T-helper 9 cell (primary cell): Measurements from ENCODE around the gene NMB.
"Not testable (repeated sequence)": the region's sequence is repeated elsewhere in the genome, so short reads cannot be mapped to it uniquely, and the experiment has no call there.

Experiments
- DNase-seq: peaks from one replicate; pipeline ENCODE4 v3.0.0-alpha.2; 2020
- total RNA-seq, 2 donors: gene quantifications; one replicate each; lab custom pipeline; 2026; lab: John Stamatoyannopoulos, UW

The NMB gene
- 3.1 to 5.9 reads per million in 2 donors for total RNA-seq

GRCh38 chr15:84658080-84658787, at the start of gene NMB:
Gene NMB, minus strand, starts transcription at chr15:84658199. Its CDS starts 47 bp downstream, at chr15:84658152.
- peak; percentile 81 for DNase-seq

DNA sequence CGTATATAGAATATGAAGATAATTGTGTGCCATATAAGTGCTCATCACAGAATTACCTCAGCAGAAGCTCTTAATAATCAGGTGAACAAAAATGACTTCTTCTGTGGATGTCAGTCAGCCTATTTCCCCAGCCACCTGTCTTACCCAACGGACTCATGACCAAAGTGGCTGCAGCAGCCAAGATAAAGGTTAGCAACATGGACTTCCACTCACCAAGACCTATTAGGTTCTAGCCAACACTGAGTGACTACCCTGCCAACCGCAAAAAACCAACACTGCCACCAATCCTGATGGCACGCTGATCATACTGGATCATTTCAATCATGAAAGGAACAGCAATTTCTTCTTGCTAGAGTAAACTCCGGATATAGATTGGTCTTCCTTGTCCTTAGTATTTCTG, 45.8 kb upstream of the NMB start:
- no peak for DNase-seq

DNA sequence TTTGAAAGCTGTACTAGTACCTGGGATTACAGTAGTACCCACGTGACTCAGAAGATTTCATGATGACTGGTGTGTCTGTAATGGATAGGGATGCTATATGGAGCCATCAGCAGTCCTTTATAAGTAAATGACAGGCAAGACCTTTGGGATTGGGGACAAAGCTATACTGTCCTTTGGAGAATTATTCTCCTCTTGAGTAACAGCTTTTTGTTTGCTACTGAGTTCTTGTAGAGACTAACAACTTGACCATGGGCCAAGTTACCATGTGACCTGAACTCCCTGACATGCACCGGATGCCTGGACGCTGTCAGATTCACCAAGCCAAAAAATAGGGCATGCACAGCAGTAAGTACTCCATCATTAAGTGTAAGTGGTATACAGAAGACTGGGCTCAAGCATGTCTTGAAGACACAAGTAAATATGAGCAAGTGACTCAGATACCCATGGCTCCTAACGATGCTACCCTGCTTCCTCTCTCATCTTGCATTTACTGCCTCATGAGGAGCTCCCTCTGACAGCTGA, 45.0 kb upstream of the NMB start:
- DNase-seq, result no peak

DNA sequence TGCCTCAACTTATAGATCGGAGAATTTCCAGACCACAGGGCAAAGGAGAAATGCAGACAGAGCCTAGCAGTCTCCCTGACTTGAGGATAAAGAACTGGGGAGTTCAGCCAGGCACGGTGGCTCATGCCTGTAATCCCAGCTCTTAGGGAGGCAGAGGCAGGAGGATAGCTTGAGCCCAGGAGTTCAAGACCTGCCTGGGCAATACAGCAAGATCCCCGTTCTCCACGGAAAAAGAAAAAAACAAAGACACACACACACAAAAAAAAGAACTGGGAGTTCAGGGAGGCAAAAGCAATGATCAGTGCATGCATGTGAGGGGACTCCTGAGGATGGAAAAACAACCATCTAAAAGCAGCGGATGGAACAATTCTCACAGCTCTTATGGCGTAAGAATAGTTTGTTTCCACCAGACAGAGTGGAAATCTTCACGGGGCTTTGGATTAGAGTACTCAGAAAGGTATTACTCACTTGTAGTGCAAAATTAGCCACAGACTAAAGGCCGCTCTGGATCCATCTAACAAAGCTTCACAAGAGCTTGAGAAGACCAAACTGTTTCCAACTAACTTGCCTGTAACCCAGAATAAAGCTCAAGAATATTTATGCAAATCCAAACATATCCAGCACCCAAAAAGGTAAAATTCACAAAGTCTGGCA, 41.7 kb upstream of the NMB start:
- DNase-seq, result no peak

DNA sequence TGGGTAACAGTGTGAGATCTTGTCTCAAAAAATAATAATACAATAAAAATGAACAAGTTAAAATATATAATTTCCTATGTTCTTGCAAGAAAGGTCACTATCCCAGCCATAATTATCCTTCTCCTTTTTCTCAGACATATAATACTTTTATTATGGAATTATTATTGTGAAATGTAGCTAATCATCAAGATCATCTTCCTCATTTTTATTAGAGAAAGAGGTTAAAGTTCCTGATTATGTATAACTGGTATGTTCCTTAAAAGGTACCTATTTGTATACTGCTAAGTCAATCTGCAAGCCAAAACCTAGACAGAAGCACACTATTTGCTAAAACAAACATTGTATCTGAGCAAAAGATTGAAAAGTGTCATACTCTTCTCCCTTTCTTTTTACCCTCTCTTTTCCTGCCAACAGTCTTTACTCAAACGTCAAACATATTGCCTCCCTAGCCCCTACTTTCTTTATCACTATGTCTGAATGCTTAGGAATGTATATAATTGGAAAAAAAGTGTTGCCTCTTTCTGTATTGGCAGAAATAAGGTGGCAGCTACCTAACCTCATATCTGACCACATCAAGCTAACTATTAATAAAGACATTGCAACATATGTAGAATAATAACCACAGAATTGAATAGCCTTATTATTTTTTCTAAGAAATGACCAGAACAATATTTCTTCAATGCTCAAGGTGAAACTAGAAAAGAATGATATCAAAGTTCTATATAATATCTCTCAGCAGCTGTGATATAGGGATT, 39.4 kb upstream of the NMB start:
- DNase-seq, result no peak

- DNase-seq, result no peak
Observed at GRCh38 chr15:84696757-84697156, 38.8 kb upstream of the NMB start.

GRCh38 chr15:84690342-84690741, 32.3 kb upstream of the NMB start:
- no peak for DNase-seq

GRCh38 chr15:84689858-84690257, 31.9 kb upstream of the NMB start:
- DNase-seq, result no peak

DNA sequence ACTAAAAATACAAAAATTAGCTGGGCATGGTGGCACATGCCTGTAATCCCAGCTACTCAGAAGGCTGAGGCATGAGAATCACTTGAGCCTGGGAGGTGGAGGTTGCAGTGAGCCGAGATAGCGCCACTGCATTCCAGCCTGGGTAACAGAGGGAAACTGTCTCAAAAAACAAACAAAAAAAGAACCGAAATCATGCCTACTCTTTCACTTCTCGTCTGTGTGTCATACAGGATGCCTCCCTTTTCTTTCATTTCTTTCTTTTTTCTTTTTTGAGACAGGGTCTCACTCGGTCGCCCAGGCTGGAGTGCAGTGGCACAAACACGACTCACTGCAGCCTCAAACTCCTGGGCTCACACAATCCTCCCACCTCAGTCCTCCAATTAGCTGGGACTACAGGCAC, 28.4 kb upstream of the NMB start:
- DNase-seq, result not testable (repeated sequence)

GRCh38 chr15:84685304-84685703, 27.3 kb upstream of the NMB start:
- DNase-seq, result no peak

DNA sequence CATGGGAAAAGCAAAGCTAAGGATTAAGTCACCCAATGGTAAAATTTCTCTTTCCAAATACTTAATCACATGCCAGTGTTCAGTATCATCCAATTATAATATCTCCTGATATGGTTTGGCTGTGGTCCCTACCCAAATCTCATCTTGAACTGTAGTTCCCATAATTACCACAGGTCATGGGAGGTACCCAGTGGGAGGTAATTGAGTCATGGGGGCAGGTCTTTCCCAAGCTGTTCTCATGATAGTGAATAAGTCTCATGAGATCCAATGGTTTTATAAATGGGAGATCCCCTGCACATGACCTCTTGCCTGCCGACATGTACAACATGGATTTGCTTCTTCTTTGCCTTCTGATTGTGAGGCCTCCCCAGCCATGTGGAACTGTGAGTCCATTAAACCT, 26.1 kb upstream of the NMB start:
- no peak for DNase-seq

DNA sequence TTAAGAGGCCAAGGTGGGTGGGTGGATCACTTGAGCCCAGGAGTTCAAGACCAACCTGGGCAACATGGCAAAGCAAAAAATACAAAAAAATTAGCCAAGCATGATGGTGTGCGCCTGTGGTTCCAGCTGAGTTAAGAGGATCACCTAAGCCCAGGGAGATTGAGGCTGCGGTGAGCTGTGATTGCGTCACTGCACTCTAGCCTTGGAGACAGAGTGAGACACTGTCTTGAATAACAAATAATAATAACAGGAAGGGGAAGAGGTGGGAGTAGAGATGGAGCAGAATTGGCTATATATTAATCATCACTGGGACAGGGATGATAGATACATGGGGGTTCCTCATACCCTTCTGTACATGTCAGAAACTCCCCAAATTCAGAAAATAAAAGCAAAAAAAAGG, 23.8 kb upstream of the NMB start:
- peak; percentile 34 for DNase-seq

DNA sequence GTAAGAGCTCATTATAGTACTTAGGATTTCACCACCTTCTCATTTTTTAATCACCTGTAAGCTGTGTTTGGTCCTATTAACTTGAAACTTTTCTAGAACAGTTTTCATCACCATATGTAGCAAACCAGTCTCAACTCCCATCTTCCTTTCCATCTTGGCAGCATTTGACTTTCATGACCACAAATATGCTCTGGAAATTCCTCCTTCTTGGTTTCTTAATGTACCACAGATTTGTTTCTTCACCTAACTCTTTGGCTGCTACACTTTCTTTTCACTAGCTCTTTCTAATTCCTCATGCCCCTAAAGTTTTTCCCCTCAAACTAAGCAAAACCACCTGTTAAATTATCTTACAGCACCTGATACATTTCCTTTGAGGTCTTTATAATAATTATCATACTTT, 13.2 kb upstream of the NMB start:
- no peak for DNase-seq

- DNase-seq, result no peak
Observed at GRCh38 chr15:84669726-84670125, 11.7 kb upstream of the NMB start.

DNA sequence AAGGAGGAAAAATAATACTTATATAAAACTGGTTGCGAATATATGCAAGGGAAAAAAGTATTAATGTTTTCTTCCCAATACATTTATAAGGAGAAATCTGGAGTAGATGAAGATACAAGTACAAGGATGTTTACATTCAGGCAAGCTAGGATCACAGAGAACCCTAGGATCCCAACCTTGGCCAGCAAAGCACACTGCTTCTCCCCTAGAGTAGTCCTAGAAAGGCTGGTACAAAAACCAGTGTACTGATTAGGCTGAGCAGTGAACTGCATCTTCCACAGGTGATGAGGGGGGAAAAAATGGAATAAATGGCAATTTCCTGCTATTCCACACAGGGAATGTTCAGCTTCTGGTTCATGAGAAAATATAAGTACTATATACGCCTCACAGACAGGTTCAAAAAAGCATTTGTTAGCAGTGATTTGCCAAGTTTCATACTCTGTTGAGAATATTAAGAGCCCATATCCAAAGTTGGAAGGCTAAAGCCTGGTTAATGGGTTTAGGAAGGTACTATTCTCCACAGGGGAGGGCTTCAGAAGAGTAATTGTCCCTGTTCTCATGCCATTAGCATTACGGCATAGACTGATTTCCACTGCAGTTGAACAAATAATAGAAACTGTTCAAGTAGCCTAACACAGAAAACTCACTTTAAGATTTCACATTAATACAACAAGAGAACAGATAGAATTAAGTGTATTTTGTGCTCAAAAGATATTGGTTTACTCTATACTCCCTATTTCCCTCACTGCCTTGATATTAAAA, 10.4 kb upstream of the NMB start:
- no peak for DNase-seq

DNA sequence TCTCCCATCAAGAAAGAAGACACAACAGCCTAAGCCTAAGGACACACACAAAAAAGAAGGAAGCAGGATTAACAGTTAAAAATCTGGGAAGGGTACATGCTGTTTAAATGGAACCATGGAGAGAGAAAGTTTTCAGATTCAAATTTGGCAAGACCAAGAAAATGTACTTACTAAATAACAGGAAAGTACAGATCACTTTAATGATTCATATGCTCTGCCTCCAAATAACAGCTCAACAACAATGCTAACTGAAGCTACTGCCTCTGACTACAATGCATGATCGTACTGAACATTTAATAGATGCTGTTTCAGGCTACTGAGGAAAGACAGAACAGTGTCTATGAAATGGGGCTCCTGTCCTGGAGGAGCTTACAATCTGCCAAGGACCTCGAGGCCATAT, 8.4 kb upstream of the NMB start:
- no peak for DNase-seq

DNA sequence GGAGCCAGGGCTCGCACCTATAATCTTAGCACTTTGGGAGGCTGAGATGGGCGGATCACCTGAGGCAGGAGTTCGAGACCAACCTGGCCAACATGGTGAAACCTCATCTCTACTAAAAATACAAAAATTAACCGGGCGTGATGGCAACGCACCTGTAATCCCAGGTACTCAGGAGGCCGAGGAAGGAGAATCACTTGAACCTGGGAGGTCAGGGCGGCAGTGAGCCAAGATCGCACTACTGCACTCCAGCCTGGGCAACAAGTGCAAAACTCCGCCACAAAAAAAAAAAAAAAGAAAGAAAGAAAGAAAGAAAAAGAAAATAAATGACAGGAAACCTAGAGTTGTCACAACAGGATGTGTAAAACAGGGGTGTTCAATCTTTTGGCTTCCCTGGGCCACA, 3.0 kb upstream of the NMB start:
- DNase-seq, result no peak

DNA sequence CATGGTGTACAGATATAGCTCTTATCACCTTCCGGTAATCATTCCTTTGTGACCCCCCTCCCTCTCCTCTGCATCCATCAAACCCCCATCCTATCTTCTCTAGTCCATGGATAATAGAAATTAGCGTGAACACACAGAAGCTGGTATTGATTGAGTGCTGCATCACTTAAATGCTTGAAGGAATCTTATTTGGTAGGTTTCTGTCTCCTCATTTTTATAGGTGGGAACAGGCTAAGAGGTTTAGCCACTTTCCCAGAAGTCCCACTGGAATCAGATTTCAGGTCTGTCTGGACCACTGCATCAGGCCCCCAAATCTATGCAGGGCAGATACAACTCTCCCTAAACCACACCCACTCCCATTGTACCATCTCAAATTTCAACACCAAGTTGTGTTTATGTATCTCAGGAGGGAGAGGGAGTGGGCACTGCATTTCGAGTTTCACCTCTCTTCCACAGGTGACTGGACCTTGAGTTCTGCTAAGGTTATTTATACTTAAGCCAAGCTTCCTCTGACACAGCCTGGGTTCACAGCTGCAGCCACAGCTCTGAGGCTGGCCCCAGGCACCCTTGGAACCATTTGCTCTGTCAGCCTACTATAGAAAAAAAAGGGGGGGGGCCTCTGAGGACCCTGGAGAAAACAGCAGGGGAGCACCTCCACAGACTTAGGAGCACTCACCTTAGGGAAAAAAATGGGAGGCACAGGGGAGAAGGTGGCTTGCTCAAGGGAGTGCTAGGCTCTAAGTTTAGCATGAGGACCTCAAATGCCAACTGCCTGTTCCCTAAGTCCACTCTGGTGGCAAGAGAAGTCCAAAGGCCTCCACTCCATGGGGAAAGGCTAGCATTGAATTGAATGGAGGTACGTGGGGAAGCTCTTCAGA, 2.1 kb upstream of the NMB start:
- DNase-seq, result no peak

DNA sequence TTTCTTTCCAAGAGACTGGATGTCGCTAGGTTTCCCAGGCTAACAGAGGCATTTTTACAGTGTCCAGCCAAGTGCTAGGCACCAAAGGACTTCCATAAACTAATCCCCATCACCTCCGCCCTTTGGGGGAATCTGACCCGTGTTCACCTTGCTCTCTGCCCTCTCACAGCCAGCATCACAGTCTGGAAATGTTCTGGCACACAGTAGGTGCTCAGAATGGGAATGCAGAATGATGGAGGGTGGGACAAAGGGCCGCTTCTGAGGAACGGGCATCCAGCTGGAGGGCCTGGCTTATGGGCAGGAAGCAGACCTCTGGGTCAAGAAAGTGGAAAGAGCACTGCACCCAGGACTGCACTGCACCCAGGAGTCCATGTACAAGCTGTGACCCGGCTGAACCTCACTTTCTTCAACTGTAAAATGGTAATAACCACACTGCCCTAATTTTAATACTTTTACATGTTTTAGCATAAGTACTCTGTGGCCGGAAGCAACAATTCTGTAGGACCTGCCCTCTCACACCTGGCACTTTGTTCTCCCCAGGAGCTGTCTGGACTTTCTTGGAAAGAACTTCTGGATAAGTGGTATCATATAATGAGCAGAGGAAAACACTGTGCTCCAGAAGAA, 901 bp upstream of the NMB start:
- no peak for DNase-seq

DNA sequence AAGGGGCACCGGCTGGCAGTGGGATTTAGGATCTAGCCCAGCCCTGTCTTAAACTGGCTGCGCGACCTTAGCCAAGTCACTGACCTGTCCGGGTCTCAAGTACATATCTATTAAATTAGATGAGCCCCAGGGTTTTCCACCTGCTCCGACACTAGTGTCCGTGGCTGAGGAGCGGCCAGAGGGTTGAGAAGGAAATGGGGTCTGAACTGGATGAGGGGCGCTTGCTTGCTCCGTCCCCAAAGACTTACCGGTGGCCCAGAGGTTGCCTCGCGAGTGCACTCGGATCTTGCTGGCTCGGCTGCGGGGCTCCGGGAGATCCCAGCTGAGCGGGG, 285 bp downstream of the NMB start:
- DNase-seq, result no peak

GRCh38 chr15:84656972-84657371, 1.0 kb downstream of the NMB start:
- no peak for DNase-seq
